ENCODE data around the gene GAK.

GRCh38 chr4:967113-968104 lies 35.3 kb upstream of the GAK start:
- no peak for TF ChIP-seq EZH2phosphoT487 (IDR thresholded peaks at IDR 0.05; ENCODE audit: low read depth, severe bottlenecking, unreplicated experiment)
- TF ChIP-seq CTCF (IDR thresholded peaks at IDR 0.05; ENCODE audit: poor library complexity): no peak
- TF ChIP-seq EZH2 (IDR thresholded peaks at IDR 0.05; ENCODE audit: borderline replicate concordance): no peak

All from hepatocyte (in vitro differentiated cells).